ENCODE measurements around the gene DST.

Gene DST

GRCh38 chr6:56480654-56481337, 161.9 kb downstream of the DST start:
- DNase-seq (ENCODE audit: low spot score) = no peak

DNA sequence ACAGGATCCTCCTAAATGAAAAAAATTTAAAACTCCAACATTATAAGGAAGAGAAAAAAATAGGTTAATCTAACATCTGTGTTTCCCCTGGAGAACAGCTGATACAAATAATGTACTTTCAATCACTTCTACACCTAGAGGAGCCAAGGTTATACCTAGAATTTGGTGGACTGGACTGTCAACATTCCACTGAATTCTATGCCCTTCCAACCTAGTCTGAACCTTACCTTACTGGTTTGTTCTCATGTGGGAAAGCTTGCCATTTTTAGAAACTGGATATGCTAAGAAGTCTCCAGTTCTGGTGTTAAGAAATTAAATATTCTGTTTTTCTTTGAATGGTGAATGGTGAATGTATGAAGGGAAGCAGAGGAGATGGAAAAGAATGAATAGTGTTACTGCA, 162.4 kb downstream of the DST start:
- DNase-seq (ENCODE audit: low spot score) = no peak

DNA sequence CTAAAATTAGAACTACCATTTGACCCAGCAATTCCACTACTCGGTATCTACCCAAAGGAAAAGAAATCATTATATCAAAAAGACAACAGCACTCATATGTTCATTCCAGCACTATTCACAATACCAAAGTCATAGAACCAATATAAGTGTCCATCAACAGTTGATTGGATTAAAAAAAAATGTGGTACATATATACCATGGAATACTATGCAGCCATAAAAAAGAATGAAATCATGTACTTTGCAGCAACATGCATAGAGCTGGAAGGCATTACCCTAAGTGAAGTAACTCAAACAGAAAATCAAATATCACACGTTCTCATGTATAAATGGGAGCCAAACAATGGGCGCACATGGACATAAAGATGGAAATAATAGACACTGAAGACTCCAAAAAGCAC, 163.3 kb downstream of the DST start:
- DNase-seq (ENCODE audit: low spot score) = no peak

DNA sequence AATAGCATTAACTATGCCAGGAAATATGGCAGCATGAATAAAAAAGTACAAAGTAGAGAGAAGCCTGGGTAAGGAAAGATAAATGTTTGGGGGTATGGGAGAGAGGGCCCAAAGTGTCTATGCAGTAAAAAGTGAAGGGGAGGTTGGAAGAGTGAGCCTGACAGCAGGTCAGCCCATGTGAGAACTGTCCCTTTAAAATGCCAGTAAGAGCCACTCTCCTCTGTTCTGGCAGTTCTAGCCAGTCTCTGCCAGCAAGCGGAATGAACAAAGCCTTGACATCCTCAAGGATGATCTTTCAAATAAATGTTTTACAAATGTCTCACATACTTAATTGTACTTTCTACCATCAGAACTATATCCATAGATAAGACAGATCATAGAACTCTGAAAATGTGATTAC, 164.5 kb downstream of the DST start:
- no peak for DNase-seq (ENCODE audit: low spot score)

DNA sequence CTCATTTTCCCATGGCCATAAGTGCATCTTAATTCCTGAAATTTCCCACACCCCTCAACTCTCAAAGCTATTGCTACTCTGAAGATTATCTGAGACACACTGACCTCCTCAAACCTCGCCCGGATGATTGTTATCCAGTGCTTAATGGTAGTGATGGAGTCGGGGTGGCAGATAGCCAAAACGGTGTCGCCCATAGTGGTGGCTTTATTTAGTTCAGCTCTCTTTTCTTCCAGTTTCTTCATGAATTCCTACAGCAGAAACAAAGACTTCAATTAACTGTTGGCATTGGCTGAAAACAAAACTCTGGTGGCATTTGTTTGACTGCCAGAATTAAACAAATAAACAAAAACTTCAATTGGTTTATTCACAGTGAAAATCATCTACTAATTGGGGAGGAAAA, 165.4 kb downstream of the DST start:
- no peak for DNase-seq (ENCODE audit: low spot score)

GRCh38 chr6:56475736-56476457, 166.8 kb downstream of the DST start:
- no peak for DNase-seq (ENCODE audit: low spot score)

GRCh38 chr6:56474532-56474931, 168.2 kb downstream of the DST start:
- DNase-seq (ENCODE audit: low spot score) = no peak

GRCh38 chr6:56463443-56463842, 179.2 kb downstream of the DST start:
- DNase-seq (ENCODE audit: low spot score) = no peak

GRCh38 chr6:56459030-56459805, 183.5 kb downstream of the DST start:
- DNase-seq (ENCODE audit: low spot score) = no peak

GRCh38 chr6:56458324-56458884, 184.3 kb downstream of the DST start:
- DNase-seq (ENCODE audit: low spot score) = no peak

DNA sequence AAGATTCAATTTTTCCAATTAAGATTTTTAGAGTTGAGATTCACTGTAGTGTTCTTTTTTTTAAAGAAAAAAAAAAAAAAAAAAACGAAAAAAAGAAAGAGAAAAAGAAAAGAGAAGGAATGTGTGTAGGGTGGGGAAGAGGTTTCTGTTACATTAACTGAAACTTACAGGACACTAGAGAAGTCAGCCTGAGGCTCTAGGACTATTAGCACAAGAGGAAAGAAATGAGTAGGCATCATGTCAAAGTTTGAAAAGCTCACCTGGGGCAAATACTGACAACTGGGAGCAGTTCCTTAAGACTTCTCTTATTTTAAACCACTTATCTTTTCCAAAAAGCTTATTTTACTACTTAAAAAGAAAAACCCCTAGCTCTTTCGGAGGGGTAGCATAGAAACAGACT, 185.9 kb downstream of the DST start:
- DNase-seq (ENCODE audit: low spot score) = no peak

DNA sequence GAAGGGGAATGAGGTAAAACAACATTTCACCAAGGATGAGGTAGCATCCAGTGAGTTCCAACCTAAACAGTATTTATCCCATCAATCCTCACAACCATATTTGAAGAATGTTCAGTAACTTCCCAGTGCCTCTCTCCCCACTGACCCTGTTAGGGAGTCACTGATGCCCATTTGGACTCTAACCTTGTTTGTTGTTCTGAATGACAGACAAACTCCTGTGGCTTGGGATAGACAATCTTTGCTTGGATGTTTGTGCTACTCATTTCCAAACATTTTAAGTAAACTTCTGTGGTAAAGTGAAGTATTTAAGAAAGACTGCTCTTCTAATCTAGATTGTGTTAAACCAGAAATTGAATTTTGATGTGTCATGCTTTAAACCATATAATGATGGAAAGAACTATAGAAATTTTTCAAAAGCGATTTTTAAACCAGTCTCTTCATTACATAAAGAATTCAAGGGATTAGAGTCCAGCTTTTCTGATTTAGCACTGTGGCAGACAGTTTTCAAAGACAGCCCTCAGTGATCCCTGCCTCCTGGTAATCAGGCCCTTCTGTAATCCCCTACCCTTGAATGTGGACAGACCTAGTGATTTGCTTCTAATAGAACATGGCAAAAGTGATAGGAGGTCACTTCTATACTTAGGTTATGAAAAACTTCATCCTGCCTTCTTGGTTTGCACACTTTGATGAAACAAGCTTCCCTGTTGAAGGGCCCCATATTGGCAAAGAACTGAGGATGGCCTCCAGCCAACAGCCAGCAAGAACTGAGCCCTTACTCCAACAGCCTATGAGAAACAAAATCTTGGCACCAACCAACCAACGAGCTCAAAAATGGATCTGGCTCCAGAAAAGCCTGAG, 191.6 kb downstream of the DST start:
- no peak for DNase-seq (ENCODE audit: low spot score)

DNA sequence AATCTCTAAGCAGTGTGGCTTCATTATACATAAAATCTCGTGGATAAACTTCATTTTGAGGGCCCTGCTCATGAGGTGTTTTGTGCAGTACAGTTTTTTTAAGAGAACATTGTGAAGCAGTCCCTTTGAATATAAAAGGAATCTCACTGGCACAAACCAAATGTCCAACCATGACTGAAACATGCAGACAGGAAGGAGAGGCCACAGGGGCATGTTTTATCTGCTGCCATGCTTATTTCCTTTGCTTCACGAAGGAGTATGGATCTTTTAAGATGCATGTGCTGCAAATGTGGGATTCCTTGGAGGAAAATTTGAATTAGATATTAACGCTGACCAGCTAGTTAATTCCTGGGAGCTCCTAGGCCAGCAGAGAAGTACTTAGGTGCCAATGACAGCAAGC, 192.3 kb downstream of the DST start:
- no peak for DNase-seq (ENCODE audit: low spot score)

GRCh38 chr6:56448046-56448445, 194.6 kb downstream of the DST start:
- DNase-seq (ENCODE audit: low spot score) = no peak

DNA sequence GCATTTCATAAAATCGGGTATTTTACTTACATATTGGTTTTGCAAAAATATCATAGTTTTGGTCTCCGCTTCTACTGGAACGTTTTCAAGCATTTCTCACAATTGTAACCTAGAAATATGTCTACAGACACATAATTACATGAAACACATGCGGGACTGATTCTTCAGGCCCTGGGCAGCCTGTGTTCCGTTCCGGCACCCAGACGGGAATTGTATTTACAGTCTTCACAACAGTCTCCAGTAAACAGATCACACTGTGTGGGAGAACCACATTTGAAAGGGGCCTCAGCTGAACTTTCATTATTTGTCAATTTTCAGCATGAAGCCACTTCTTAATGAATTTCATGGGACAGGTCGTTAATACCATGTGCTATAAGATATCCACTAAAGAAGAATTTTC, 196.9 kb downstream of the DST start:
- DNase-seq (ENCODE audit: low spot score) = no peak

GRCh38 chr6:56444855-56445254, 197.8 kb downstream of the DST start:
- no peak for DNase-seq (ENCODE audit: low spot score)

- no peak for DNase-seq (ENCODE audit: low spot score)
These were observed 202.1 kb downstream of the DST start for GRCh38 chr6:56440551-56440981.

DNA sequence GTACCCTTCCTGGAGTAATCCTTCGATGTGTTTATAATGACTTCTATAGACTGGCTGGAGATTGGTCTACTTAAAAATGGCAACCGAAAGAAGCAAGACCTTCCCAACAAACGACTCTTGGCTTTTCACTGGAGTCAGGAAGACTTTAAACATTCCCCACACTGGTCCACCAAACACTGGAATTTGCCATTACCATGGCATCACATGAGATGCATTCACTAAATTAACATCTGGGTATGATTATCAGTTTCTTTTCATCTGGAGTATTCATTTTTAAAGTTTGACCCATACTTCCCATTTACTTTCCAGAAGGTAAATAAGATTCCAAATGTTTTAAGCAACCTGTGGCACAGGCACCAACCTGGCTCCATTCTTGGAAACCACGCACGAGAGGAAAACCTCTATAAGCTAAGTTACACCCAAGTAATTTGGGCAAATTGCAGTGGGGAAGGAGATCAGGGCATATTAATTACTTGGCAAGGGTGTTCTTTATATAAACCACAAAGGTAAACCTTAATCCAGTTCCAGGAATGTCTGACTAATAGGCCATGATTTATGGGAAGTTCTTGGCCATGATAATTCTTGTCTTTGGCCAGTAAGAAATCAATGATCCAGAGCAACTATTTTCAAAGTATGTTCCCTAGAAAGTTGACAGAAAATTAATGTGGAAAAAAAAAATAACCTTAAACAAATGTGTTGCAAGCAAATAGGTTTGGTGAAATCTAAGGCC, 205.4 kb downstream of the DST start:
- DNase-seq (ENCODE audit: low spot score) = no peak

DNA sequence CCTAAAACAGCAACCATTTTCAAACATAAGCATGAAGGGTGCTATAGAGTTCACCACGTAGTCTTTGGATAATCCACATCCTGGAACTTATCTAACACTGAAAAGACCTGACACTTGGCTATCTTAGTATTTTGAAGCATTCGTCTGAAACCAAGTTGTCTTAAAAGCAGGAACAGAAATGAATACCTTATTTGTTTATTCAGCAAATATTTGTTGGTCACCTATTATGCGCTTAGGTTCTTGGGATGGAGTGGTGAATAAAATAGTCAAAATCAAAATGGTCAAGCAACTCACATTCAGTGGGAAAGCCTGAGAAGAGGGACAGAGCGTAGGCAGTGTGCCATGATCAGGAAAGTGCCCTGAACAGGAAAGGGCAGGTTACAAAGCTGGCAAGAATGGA, 206.9 kb downstream of the DST start:
- no peak for DNase-seq (ENCODE audit: low spot score)

DNA sequence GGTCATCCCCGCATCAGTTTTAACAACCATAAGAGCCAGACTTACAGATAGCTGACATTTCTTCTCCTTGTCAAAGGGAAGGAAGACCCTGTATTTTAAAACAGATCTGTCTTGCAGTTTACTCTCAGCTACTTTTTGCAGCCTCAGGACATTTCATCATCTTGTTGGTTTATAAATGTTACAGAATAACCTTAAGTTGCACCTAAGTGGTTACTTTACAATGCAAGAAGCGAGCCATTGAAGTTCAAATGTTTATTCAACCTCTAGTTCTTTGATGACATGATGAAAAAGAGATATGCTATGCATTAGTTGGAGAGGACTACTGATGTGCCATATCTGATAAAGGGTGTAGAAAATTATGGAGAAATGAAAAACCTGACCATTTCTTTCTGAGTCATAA, 207.4 kb downstream of the DST start:
- DNase-seq (ENCODE audit: low spot score) = no peak

- no peak for DNase-seq (ENCODE audit: low spot score)
These were observed 208.1 kb downstream of the DST start for GRCh38 chr6:56434606-56435005.
